ENCODE results near the gene SMAP2. TPM values are rescaled to one million over a fixed set of nuclear protein-coding genes. Genes with fewer than 3 reads are reported as not detected.

The SMAP2 gene
- polyA plus RNA-seq, 1 donor (not counting 4 experiments of a cell fraction or from before 2014, with no cell fraction given), result 13.2 TPM

DNA sequence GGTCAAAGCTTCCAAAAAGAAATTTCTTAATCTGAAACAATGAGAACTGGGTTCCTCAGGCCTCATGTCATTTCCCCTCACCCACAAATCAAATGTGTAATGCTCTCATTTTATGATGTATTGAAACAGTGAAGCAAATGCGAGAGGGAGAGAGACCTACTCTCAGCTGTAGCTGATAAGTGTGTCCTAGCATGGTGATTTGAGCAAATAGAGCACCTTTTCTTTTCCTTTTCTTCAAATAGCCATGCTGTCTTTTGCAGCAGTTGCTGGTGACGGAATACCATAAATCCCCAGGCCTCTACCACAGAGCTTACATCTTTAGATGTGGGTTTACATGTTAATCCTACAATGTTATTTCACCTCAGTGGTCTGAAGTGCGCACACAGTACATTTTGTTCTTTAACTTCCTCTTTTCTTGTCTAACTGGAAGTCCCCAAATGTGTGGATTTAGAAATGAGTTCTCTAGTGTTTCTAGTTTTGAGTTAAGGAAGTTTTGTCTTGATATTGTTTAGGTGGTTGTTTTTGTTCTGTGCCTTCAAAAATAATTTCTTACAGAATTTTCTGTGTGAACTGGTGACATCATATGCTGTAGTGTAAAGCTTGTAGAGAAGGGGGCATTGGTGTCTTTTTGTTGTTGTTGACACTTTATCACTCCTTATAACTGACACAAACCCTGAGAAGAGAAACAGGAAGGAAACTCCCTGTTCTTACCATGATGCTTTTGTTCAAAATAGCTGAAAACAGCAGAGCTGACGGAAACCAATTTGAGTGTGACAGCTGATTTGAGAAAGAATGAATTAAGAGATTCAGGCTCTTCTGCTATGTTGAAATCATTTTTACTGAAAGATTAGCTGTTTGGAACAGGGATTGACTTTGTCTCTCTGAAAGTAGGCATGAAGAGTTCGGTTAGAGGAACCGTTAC lies 12.2 kb downstream of the SMAP2 start:
- Histone ChIP-seq H4K20me1 (ENCODE audit: control insufficient read depth, extremely low read depth, insufficient read depth, low read length) (no peaks in the 10 kb centered on the region), H3K4me2 (ENCODE audit: control insufficient read depth, extremely low read depth, insufficient read depth, low read depth, low read length) (no peak overlapping the region), H3K4me3 (ENCODE audit: control insufficient read depth in 2 of 3, extremely low read depth in 1 of 3, insufficient read depth in 2 of 3, low read depth in 1 of 3, low read length in 3 of 3) (no peak overlapping the region), H2AFZ (ENCODE audit: control insufficient read depth, low read length) (no peak overlapping the region), H3K9ac (ENCODE audit: control insufficient read depth, extremely low read depth, insufficient read depth, low read length) (no peak overlapping the region), H3K36me3 (ENCODE audit: control insufficient read depth in 2 of 2, extremely low read depth in 1 of 2, insufficient read depth in 2 of 2, low read length in 2 of 2) (no peaks in the 10 kb centered on the region), H3K4me1 (ENCODE audit: control insufficient read depth, extremely low read depth, insufficient read depth, low read length) (no peaks in the 10 kb centered on the region), H3K9me3 (ENCODE audit: control insufficient read depth, low read depth, low read length) (no peaks in the 10 kb centered on the region), H3K27ac (ENCODE audit: control insufficient read depth, insufficient read depth, low read length) (no peak overlapping the region), H3K27me3 (ENCODE audit: control insufficient read depth, extremely low read depth, insufficient read depth, low read length) (no peaks in the 10 kb centered on the region), H3K9me1 (ENCODE audit: control insufficient read depth, extremely low read depth, insufficient read depth, low read length) (peaks cover 2% of the 10 kb centered on the region), H3K79me2 (ENCODE audit: control insufficient read depth, insufficient read depth, low read length) (peaks cover 31% of the 10 kb centered on the region)
- dilution Hi-C loops (cut with MboI; ENCODE audit: extremely low pct_ligation_motif_present, low sequenced_read_pairs), result no loop called here
- TF ChIP-seq EZH2 (IDR thresholded peaks at IDR 0.05; ENCODE audit: low read length), result no peak
- TF ChIP-seq, protein P1, sequence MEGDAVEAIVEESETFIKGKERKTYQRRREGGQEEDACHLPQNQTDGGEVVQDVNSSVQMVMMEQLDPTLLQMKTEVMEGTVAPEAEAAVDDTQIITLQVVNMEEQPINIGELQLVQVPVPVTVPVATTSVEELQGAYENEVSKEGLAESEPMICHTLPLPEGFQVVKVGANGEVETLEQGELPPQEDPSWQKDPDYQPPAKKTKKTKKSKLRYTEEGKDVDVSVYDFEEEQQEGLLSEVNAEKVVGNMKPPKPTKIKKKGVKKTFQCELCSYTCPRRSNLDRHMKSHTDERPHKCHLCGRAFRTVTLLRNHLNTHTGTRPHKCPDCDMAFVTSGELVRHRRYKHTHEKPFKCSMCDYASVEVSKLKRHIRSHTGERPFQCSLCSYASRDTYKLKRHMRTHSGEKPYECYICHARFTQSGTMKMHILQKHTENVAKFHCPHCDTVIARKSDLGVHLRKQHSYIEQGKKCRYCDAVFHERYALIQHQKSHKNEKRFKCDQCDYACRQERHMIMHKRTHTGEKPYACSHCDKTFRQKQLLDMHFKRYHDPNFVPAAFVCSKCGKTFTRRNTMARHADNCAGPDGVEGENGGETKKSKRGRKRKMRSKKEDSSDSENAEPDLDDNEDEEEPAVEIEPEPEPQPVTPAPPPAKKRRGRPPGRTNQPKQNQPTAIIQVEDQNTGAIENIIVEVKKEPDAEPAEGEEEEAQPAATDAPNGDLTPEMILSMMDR (optimal IDR thresholded peaks at IDR 0.05 in 1 of 3, IDR thresholded peaks at IDR 0.05 in 1 of 3, conservative IDR thresholded peaks at IDR 0.05 in 1 of 3; ENCODE audit: extremely low read depth in 1 of 3, insufficient read depth in 2 of 3, low read length in 3 of 3), result no peak
- FAIRE-seq (no peak), DNase-seq (ENCODE audit: low read depth, low spot score) (no peak)

DNA sequence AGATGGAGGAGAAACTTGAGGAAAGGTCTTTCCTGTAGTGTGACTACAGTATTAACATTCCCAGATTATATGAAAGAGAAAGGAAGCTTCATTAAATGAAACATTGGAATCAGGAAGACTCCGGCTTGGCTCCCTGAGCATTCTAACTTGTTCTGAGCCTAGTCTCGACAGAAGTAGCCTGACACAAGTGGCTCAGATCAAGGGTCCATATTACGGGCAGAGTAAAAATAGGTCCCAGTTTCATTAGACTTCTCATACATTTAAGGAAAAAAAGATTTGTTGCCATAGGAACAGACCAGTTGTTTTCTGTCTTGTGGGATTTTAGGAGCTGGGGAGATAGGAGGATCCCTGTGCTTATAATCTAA lies 12.8 kb downstream of the SMAP2 start:
- Histone ChIP-seq H3K4me3 (ENCODE audit: control insufficient read depth in 2 of 3, extremely low read depth in 1 of 3, insufficient read depth in 2 of 3, low read depth in 1 of 3, low read length in 3 of 3) (no peak overlapping the region), H3K4me2 (ENCODE audit: control insufficient read depth, extremely low read depth, insufficient read depth, low read depth, low read length) (no peak overlapping the region), H2AFZ (ENCODE audit: control insufficient read depth, low read length) (no peak overlapping the region), H3K9me1 (ENCODE audit: control insufficient read depth, extremely low read depth, insufficient read depth, low read length) (peaks cover 2% of the 10 kb centered on the region), H4K20me1 (ENCODE audit: control insufficient read depth, extremely low read depth, insufficient read depth, low read length) (no peaks in the 10 kb centered on the region), H3K9ac (ENCODE audit: control insufficient read depth, extremely low read depth, insufficient read depth, low read length) (no peak overlapping the region), H3K4me1 (ENCODE audit: control insufficient read depth, extremely low read depth, insufficient read depth, low read length) (no peaks in the 10 kb centered on the region), H3K36me3 (ENCODE audit: control insufficient read depth in 2 of 2, extremely low read depth in 1 of 2, insufficient read depth in 2 of 2, low read length in 2 of 2) (no peaks in the 10 kb centered on the region), H3K27ac (ENCODE audit: control insufficient read depth, insufficient read depth, low read length) (no peak overlapping the region), H3K79me2 (ENCODE audit: control insufficient read depth, insufficient read depth, low read length) (peaks cover 28% of the 10 kb centered on the region), H3K27me3 (ENCODE audit: control insufficient read depth, extremely low read depth, insufficient read depth, low read length) (no peaks in the 10 kb centered on the region), H3K9me3 (ENCODE audit: control insufficient read depth, low read depth, low read length) (no peaks in the 10 kb centered on the region)
- dilution Hi-C loops (cut with MboI; ENCODE audit: extremely low pct_ligation_motif_present, low sequenced_read_pairs), result no loop called here
- DNase-seq (ENCODE audit: low read depth, low spot score) (no peak), FAIRE-seq (no peak)
- TF ChIP-seq, protein P1 (optimal IDR thresholded peaks at IDR 0.05 in 1 of 3, IDR thresholded peaks at IDR 0.05 in 1 of 3, conservative IDR thresholded peaks at IDR 0.05 in 1 of 3; ENCODE audit: extremely low read depth in 1 of 3, insufficient read depth in 2 of 3, low read length in 3 of 3), result no peak
- TF ChIP-seq EZH2 (IDR thresholded peaks at IDR 0.05; ENCODE audit: low read length), result no peak

Measured in keratinocyte (primary cell).